K562 (cell line): ENCODE measurements around the gene FMO5. TPM values are rescaled to one million over a fixed set of nuclear protein-coding genes. Genes with fewer than 3 reads are reported as not detected.

ENCODE experiments used
- ATAC-seq: fragments of 200-7000 bp; cut with Tn5 transposase; 3 replicates; pipeline ENCODE4 v1.9.1; 2020; ENCODE audit warnings: moderate library complexity
- BruUV-seq: library from RNA; stranded (reverse); fragments of 400-500 nt; replicated peaks from 2 replicates; lab custom pipeline; 2021; lab: Mats Ljungman, UMichigan
- CTCF ChIA-PET: fragments of 300-600 bp; formaldehyde crosslinking; extraction: SDS; loops from one replicate; lab custom pipeline; 2021; ENCODE audit warnings: low intra/inter-chr PET ratio; lab: Yijun Ruan, JAX
- POLR2A ChIA-PET: fragments of 300-600, 350-650 bp; sonication (Branson Sonifier 250); formaldehyde crosslinking; extraction: SDS; loops from one replicate; lab custom pipeline; 2021; ENCODE audit warnings: antibody characterized with exemption, inconsistent platforms; lab: Yijun Ruan, JAX
- DNase-seq, 4 experiments: peaks; one replicate each; pipeline versions ENCODE4 v3.0.0 to v3.0.0-alpha.2; 2011 to 2018; ENCODE audit warnings: low spot score in 3 of 4, mixed read lengths in 3 of 4; ENCODE audit errors: extremely low read depth in 1 of 4
- FAIRE-seq: peaks from 2 replicates; lab custom pipeline; 2011; peaks lifted over from hg19 to GRCh38; lab: Jason Lieb, UNC
- H2AFZ ChIP-seq: 2 replicates; pipeline ENCODE4 v1.6.0; 2011; ENCODE audit warnings: low read depth, low read length, control low read depth, inconsistent platforms
- H3K27ac ChIP-seq: fragments of 200-600 bp; 3 replicates; pipeline ENCODE4 v1.8.0; 2011; ENCODE audit warnings: low read depth, mild to moderate bottlenecking, control low read depth, inconsistent platforms, low read length, moderate library complexity, mixed read lengths; ENCODE audit errors: extremely low read depth
- H3K27me3 ChIP-seq, 2 experiments: fragments of 300-600 bp in 1 of 2; 2 replicates in 1 of 2; 3 replicates in 1 of 2; pipeline versions ENCODE4 v1.6.0 to v1.8.0; 2011; ENCODE audit warnings: inconsistent platforms in 2 of 2, low read length in 2 of 2, mild to moderate bottlenecking in 1 of 2, mixed read lengths in 1 of 2, moderate library complexity in 1 of 2; ENCODE audit not compliant: control insufficient read depth in 2 of 2, insufficient read depth in 2 of 2
- H3K36me3 ChIP-seq: fragments of 300-600 bp; 3 replicates; pipeline ENCODE4 v1.8.0; 2011; ENCODE audit warnings: mild to moderate bottlenecking, low read length, inconsistent platforms; ENCODE audit not compliant: control insufficient read depth, insufficient read depth
- H3K4me1 ChIP-seq, 2 experiments: fragments of 200-600 bp in 1 of 2; replicated peaks in 1 of 2; 2 replicates in 1 of 2; 3 replicates in 1 of 2; pipeline versions ENCODE4 v1.5.1 to v1.8.0; 2011; ENCODE audit warnings: inconsistent platforms in 2 of 2, low read length in 2 of 2, mild to moderate bottlenecking in 1 of 2, mixed read lengths in 1 of 2, moderate library complexity in 1 of 2; ENCODE audit not compliant: control insufficient read depth in 2 of 2, insufficient read depth in 2 of 2
- H3K4me2 ChIP-seq: 2 replicates; pipeline ENCODE4 v1.6.1; 2011; ENCODE audit warnings: low read length, control low read depth, inconsistent platforms, mixed read lengths; ENCODE audit not compliant: insufficient read depth
- H3K4me3 ChIP-seq: fragments of 200-600 bp; sonication (generic), shearing (Covaris generic); 2 replicates; pipeline ENCODE4 v1.5.1; 2016; ENCODE audit warnings: control low read depth, inconsistent platforms
- H3K79me2 ChIP-seq: fragments of 200-600 bp; 3 replicates; pipeline ENCODE4 v1.8.0; 2011; ENCODE audit warnings: low read length, inconsistent platforms; ENCODE audit not compliant: control insufficient read depth, insufficient read depth
- H3K9ac ChIP-seq, 2 experiments: 2 replicates each; pipeline versions ENCODE4 v1.6.0 to v1.6.1; 2011; ENCODE audit warnings: low read depth in 2 of 2, low read length in 2 of 2, control low read depth in 1 of 2, inconsistent platforms in 1 of 2, mild to moderate bottlenecking in 1 of 2, mixed read lengths in 1 of 2; ENCODE audit not compliant: insufficient read depth in 1 of 2
- H3K9me1 ChIP-seq: one replicate; pipeline ENCODE4 v1.6.0; 2011; ENCODE audit warnings: inconsistent platforms, mild to moderate bottlenecking, low read length, moderate library complexity; ENCODE audit not compliant: control insufficient read depth, insufficient read depth
- H3K9me3 ChIP-seq: replicated peaks from 2 replicates; pipeline ENCODE4 v1.5.1; 2011; ENCODE audit warnings: low read depth, low read length, inconsistent platforms; ENCODE audit not compliant: control insufficient read depth, insufficient read depth
- H4K20me1 ChIP-seq: replicated peaks from 2 replicates; pipeline ENCODE4 v1.6.1; 2011; ENCODE audit warnings: low read length, inconsistent platforms, mixed read lengths; ENCODE audit not compliant: control insufficient read depth, insufficient read depth
- CREB3L1 ChIP-seq: fragments of 450-650 bp; IDR thresholded peaks from 2 replicates; pipeline ENCODE4 v1.6.1; 2014; ENCODE audit warnings: low read depth, mild to moderate bottlenecking, moderate library complexity, borderline replicate concordance
- CREB5 ChIP-seq: fragments of 250-450 bp; sonication (Bioruptor Pico); IDR thresholded peaks from 2 replicates; pipeline ENCODE4 v1.5.0; 2020; ENCODE audit warnings: mild to moderate bottlenecking
- ERF ChIP-seq: fragments of 450-650 bp; formaldehyde crosslinking; IDR thresholded peaks from 2 replicates; pipeline ENCODE4 v1.4.0; 2020; ENCODE audit warnings: mild to moderate bottlenecking, mixed read lengths
- GABPB2 ChIP-seq: fragments of 250-450 bp; sonication (Bioruptor Pico); conservative IDR thresholded peaks from 2 replicates; pipeline ENCODE4 v1.5.1; 2021; ENCODE audit warnings: mild to moderate bottlenecking
- MXD1 ChIP-seq: fragments of 250-450 bp; sonication (Bioruptor Pico); IDR thresholded peaks from 2 replicates; pipeline ENCODE4 v1.8.0; 2021; ENCODE audit warnings: borderline replicate concordance, mild to moderate bottlenecking, moderate library complexity; ENCODE audit not compliant: poor library complexity, severe bottlenecking
- PHTF2 ChIP-seq: fragments of 250-450 bp; sonication (Bioruptor Pico); IDR thresholded peaks from 2 replicates; pipeline ENCODE4 v1.5.0; 2021; ENCODE audit warnings: mild to moderate bottlenecking
- SP2 ChIP-seq: IDR thresholded peaks from 2 replicates; pipeline ENCODE4 v1.6.1; 2011; ENCODE audit warnings: mild to moderate bottlenecking, low read depth, low read length, moderate library complexity; ENCODE audit not compliant: poor library complexity, severe bottlenecking; ENCODE audit errors: extremely low read depth
- TAF7 ChIP-seq: fragments of 450-650 bp; IDR thresholded peaks from 2 replicates; pipeline ENCODE4 v1.6.1; 2016; ENCODE audit warnings: missing genetic modification characterization, missing compliant biosample characterization
- TCF7L2 ChIP-seq: fragments of 150-350 bp; IDR thresholded peaks from 2 replicates; pipeline ENCODE4 v1.6.1; 2016; ENCODE audit warnings: low read depth, mild to moderate bottlenecking, low read length, moderate library complexity
- UBTF ChIP-seq, 2 experiments: IDR thresholded peaks; 2 replicates each; pipeline ENCODE4 v1.6.1; 2012; ENCODE audit warnings: improper control_type of control experiment in 2 of 2, low read depth in 2 of 2, low read length in 2 of 2, borderline replicate concordance in 1 of 2
- ZSCAN32 ChIP-seq: fragments of 450-650 bp; formaldehyde crosslinking; IDR thresholded peaks from 2 replicates; pipeline ENCODE4 v1.4.0; 2020; ENCODE audit warnings: mild to moderate bottlenecking, moderate library complexity
- in situ Hi-C: fragments of 300-500 bp; cut with MboI; formaldehyde crosslinking; loops from 4 replicates; pipeline ENCODE4 v1.15.0; 2018; ENCODE audit warnings: inconsistent platforms, mixed read lengths
- intact Hi-C: fragments of 100-400 bp; cut with micrococcal nuclease; formaldehyde crosslinking; loops from 2 replicates; pipeline ENCODE4 v1.14.2; 2022
- polyA plus RNA-seq, 8 experiments: library from polyadenylated mRNA; depleted of rRNA in 4 of 8; stranded (reverse) in 5 of 8; unstranded in 3 of 8; fragments of >200 nt; fragmentation: Nextera tagmentation in 2 of 8; fragmentation: Illumina TruSeq in 1 of 8; extraction: Ambion mirVana in 2 of 8; extraction: Trizol in 1 of 8; gene quantifications; 2 replicates each; pipeline versions ENCODE4 v1.2.1 to v1.2.3, GENCODE V29; 2011 to 2014; ENCODE audit warnings: inconsistent platforms in 1 of 8, missing spikeins in 1 of 8
- total RNA-seq, 7 experiments: library from RNA; depleted of rRNA in 6 of 7; stranded (reverse); fragments of >200 nt in 6 of 7; fragmentation: Illumina TruSeq in 2 of 7; extraction: Trizol in 2 of 7; gene quantifications; 2 replicates each; pipeline versions ENCODE4 v1.2.1 to v1.2.3, GENCODE V29; 2011 to 2021; ENCODE audit warnings: low replicate concordance in 1 of 7

FMO5 gene
- total and polyA plus RNA-seq, 9 of the 15 experiments (the other 6 are each of a cell fraction or from before 2014, with no cell fraction given), result 0.11 to 0.69 (median 0.19) TPM; not detected in 1

GRCh38 chr1:147213271-147213670, 11.9 kb downstream of the FMO5 start:
- H2AFZ ChIP-seq, result no peak overlapping the region
- no peaks in the 10 kb centered on the region for H3K9me3 ChIP-seq
- H4K20me1 ChIP-seq, result no peaks in the 10 kb centered on the region
- no peaks in the 10 kb centered on the region for H3K79me2 ChIP-seq
- DNase-seq (no peak), FAIRE-seq (no peak), ATAC-seq (no peak)
- in situ Hi-C loops (no loop called here), intact Hi-C loops (no loop called here)
- H3K27ac ChIP-seq, result no peak overlapping the region
- POLR2A ChIA-PET, result no interaction called here
- H3K9ac ChIP-seq, result no peak overlapping the region
- H3K4me1 ChIP-seq, result 0 out of 5 replicates have a peak, but pooled peaks cover 0 to 3% of the 10 kb centered on the region in 2 experiments
- H3K4me3 ChIP-seq, result no peak overlapping the region
- peaks cover 7 to 17% of the 10 kb centered on the region in 2 experiments for H3K27me3 ChIP-seq
- no TSS peak for BruUV-seq
- CTCF ChIA-PET, result no interaction called here
- no peaks in the 10 kb centered on the region for H3K9me1 ChIP-seq
- no peak overlapping the region for H3K4me2 ChIP-seq
- H3K36me3 ChIP-seq, result no peaks in the 10 kb centered on the region
- TF ChIP-seq ERF (CRISPR knock-in tag), result no peak
- no peak for TF ChIP-seq CREB3L1
- TF ChIP-seq UBTF (IDR thresholded peaks at IDR 0.05; ENCODE audit: borderline replicate concordance in 1 of 2, low read depth in 2 of 2, low read length in 2 of 2), result no peak
- no peak for TF ChIP-seq TAF7
- TF ChIP-seq MXD1 (CRISPR knock-in tag), result no peak
- no peak for TF ChIP-seq GABPB2 (CRISPR knock-in tag)
- no peak for TF ChIP-seq SP2
- TF ChIP-seq TCF7L2, result no peak
- no peak for TF ChIP-seq PHTF2 (CRISPR knock-in tag)
- no peak for TF ChIP-seq CREB5
- no peak for TF ChIP-seq ZSCAN32 (CRISPR knock-in tag)
